Measurements from ENCODE around the gene SGSM1. TPM values are rescaled to one million over a fixed set of nuclear protein-coding genes. Genes with fewer than 3 reads are reported as not detected.

SGSM1 gene
- total RNA-seq, 1 experiment from 2014 or later = 5.1 TPM

DNA sequence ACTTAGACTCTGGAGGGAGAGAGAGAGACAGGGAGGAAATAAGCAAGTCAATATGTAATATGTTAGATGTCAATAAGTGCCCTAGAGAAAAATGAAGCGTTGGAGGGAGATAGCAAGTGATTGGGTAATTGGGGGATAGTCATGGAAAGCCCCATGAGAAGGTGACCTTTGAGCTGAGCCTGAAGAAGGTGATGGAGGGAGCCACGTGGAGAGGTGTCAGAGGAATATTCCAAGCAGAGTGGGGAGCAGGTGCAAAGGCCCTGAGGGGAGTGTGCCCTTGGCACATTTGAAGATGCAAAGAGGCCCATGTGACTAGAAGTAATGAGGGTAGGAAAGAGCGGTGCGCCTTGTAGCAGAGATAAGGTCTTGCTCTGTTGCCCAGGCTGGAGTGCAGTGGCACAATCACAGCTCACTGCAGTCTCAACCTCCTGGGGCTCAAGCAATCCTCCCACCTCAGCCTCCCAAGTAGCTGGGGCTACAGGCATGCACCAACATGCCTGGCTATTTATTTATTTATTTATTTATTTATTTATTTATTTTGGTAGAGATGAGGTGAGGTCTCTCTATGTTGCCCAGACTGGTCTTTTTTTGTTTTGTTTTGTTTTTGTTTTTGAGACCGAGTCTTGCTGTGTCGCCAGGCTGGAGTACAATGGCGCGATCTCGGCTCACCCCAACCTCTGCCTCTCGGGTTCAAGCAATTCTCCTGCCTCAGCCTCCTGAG is 138.4 kb downstream of the SGSM1 start:
- ChIA-PET RAD21 (ENCODE audit: low non-redundant PET in 1 of 2, low total read pairs in 2 of 2, uncharacterized antibody in 2 of 2, unreplicated experiment in 2 of 2) (no interaction called here), POLR2A (no interaction called here), CTCF (no interaction called here)
- ATAC-seq = no peak
- H3K4me2 ChIP-seq (ENCODE audit: low read length) = no peak overlapping the region
- H3K4me3 ChIP-seq (replicated peaks in 1 of 2; ENCODE audit: low read depth in 1 of 2, low read length in 2 of 2) = no peak overlapping the region
- no peak for DNase-seq (ENCODE audit: low read depth, low spot score)
- no peaks in the 10 kb centered on the region for H3K27me3 ChIP-seq (ENCODE audit: insufficient read depth, low read length)
- BruUV-seq (replicated peaks) = no TSS peak
- no peak overlapping the region for H3K9ac ChIP-seq (ENCODE audit: low read length)
- H4K20me1 ChIP-seq (ENCODE audit: insufficient read depth) = no peaks in the 10 kb centered on the region
- no peaks in the 10 kb centered on the region for H3K9me3 ChIP-seq (ENCODE audit: control insufficient read depth in 1 of 2, insufficient read depth in 1 of 2, low read depth in 1 of 2, low read length in 2 of 2)
- no peaks in the 10 kb centered on the region for H3K36me3 ChIP-seq (ENCODE audit: control insufficient read depth in 1 of 2, insufficient read depth in 2 of 2, low read length in 2 of 2)
- TF ChIP-seq CEBPB (IDR thresholded peaks at IDR 0.05; ENCODE audit: low read depth) (no peak), POLR2AphosphoS5 (IDR thresholded peaks at IDR 0.05; ENCODE audit: low read depth, low read length) (no peak), POLR2A (IDR thresholded peaks at IDR 0.05; ENCODE audit: borderline replicate concordance, extremely low read depth, insufficient read depth, insufficient read length) (no peak), SIN3A (IDR thresholded peaks at IDR 0.05; ENCODE audit: low read depth) (no peak), TCF7L2 (IDR thresholded peaks at IDR 0.05; ENCODE audit: borderline replicate concordance, extremely low read depth, insufficient read depth, insufficient read length) (no peak), ZFX (IDR thresholded peaks at IDR 0.05) (no peak), YY1 (IDR thresholded peaks at IDR 0.05; ENCODE audit: extremely low read depth, insufficient replicate concordance, low read depth, low read length) (no peak), EZH2phosphoT487 (IDR thresholded peaks at IDR 0.05; ENCODE audit: borderline replicate concordance) (no peak), EZH2 (IDR thresholded peaks at IDR 0.05) (no peak), SRF (IDR thresholded peaks at IDR 0.05; ENCODE audit: low read depth) (no peak), EGR1 (IDR thresholded peaks at IDR 0.05; ENCODE audit: low read depth) (no peak), SP1 (IDR thresholded peaks at IDR 0.05; ENCODE audit: low read depth) (no peak), RAD21 (IDR thresholded peaks at IDR 0.05; ENCODE audit: low read depth) (no peak)
- TF ChIP-seq, protein P1, sequence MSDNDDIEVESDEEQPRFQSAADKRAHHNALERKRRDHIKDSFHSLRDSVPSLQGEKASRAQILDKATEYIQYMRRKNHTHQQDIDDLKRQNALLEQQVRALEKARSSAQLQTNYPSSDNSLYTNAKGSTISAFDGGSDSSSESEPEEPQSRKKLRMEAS (IDR thresholded peaks at IDR 0.05) = no peak
- TF ChIP-seq, protein P2, sequence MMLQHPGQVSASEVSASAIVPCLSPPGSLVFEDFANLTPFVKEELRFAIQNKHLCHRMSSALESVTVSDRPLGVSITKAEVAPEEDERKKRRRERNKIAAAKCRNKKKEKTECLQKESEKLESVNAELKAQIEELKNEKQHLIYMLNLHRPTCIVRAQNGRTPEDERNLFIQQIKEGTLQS (IDR thresholded peaks at IDR 0.05) = no peak
- TF ChIP-seq, protein P3, sequence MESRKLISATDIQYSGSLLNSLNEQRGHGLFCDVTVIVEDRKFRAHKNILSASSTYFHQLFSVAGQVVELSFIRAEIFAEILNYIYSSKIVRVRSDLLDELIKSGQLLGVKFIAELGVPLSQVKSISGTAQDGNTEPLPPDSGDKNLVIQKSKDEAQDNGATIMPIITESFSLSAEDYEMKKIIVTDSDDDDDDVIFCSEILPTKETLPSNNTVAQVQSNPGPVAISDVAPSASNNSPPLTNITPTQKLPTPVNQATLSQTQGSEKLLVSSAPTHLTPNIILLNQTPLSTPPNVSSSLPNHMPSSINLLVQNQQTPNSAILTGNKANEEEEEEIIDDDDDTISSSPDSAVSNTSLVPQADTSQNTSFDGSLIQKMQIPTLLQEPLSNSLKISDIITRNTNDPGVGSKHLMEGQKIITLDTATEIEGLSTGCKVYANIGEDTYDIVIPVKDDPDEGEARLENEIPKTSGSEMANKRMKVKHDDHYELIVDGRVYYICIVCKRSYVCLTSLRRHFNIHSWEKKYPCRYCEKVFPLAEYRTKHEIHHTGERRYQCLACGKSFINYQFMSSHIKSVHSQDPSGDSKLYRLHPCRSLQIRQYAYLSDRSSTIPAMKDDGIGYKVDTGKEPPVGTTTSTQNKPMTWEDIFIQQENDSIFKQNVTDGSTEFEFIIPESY (IDR thresholded peaks at IDR 0.05; ENCODE audit: extremely low read depth, insufficient replicate concordance, low read length) = no peak
- TF ChIP-seq, protein P4, sequence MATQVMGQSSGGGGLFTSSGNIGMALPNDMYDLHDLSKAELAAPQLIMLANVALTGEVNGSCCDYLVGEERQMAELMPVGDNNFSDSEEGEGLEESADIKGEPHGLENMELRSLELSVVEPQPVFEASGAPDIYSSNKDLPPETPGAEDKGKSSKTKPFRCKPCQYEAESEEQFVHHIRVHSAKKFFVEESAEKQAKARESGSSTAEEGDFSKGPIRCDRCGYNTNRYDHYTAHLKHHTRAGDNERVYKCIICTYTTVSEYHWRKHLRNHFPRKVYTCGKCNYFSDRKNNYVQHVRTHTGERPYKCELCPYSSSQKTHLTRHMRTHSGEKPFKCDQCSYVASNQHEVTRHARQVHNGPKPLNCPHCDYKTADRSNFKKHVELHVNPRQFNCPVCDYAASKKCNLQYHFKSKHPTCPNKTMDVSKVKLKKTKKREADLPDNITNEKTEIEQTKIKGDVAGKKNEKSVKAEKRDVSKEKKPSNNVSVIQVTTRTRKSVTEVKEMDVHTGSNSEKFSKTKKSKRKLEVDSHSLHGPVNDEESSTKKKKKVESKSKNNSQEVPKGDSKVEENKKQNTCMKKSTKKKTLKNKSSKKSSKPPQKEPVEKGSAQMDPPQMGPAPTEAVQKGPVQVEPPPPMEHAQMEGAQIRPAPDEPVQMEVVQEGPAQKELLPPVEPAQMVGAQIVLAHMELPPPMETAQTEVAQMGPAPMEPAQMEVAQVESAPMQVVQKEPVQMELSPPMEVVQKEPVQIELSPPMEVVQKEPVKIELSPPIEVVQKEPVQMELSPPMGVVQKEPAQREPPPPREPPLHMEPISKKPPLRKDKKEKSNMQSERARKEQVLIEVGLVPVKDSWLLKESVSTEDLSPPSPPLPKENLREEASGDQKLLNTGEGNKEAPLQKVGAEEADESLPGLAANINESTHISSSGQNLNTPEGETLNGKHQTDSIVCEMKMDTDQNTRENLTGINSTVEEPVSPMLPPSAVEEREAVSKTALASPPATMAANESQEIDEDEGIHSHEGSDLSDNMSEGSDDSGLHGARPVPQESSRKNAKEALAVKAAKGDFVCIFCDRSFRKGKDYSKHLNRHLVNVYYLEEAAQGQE (IDR thresholded peaks at IDR 0.05; ENCODE audit: low read depth) = no peak
- no peak overlapping the region for H2AFZ ChIP-seq (ENCODE audit: low read depth, low read length, poor library complexity, severe bottlenecking)
- 0 out of 4 replicates have a peak, but pooled peaks cover 0 to 2% of the 10 kb centered on the region in 2 experiments for H3K4me1 ChIP-seq (ENCODE audit: control insufficient read depth in 1 of 2, insufficient read depth in 2 of 2, low read length in 2 of 2)
- no peaks in the 10 kb centered on the region for H3K9me2 ChIP-seq (ENCODE audit: insufficient read depth)
- no peaks in the 10 kb centered on the region for H3K79me2 ChIP-seq (ENCODE audit: insufficient read depth, low read length)
- intact Hi-C loops (cut with micrococcal nuclease) = no loop called here
- no peak overlapping the region for H3K27ac ChIP-seq (ENCODE audit: low read depth, low read length)
